ENCODE results near the gene SRSF11.

GRCh38 chr1:70210820-70211219, 10.4 kb upstream of the SRSF11 start:
- TF ChIP-seq POLR2A (IDR thresholded peaks at IDR 0.05; ENCODE audit: low read depth, low read length) (no peak), TAF1 (IDR thresholded peaks at IDR 0.05; ENCODE audit: low read depth, low read length) (no peak), POLR2AphosphoS5 (IDR thresholded peaks at IDR 0.05; ENCODE audit: low read depth, low read length) (no peak), PAX5 (IDR thresholded peaks at IDR 0.05; ENCODE audit: insufficient read depth, low read length, severe bottlenecking) (no peak), SPI1 (IDR thresholded peaks at IDR 0.05; ENCODE audit: low read depth, low read length) (no peak), POU2F2 (IDR thresholded peaks at IDR 0.05; ENCODE audit: low read depth, low read length) (no peak)
